K562 (cell line): Measurements from ENCODE around the gene KIF6. TPM values are rescaled to one million over a fixed set of nuclear protein-coding genes. Genes with fewer than 3 reads are reported as not detected.

ENCODE experiments used
- RBM14 ChIP-seq: fragments of 200-400 bp; formaldehyde crosslinking; IDR thresholded peaks from 2 replicates; pipeline ENCODE4 v1.6.1; 2018; ENCODE audit warnings: low read depth, mild to moderate bottlenecking, low read length, moderate library complexity, borderline replicate concordance; ENCODE audit not compliant: insufficient read depth
- polyA plus RNA-seq, 8 experiments: library from polyadenylated mRNA; depleted of rRNA in 4 of 8; stranded (reverse) in 5 of 8; unstranded in 3 of 8; fragments of >200 nt; fragmentation: Nextera tagmentation in 2 of 8; fragmentation: Illumina TruSeq in 1 of 8; extraction: Ambion mirVana in 2 of 8; extraction: Trizol in 1 of 8; gene quantifications; 2 replicates each; pipeline versions ENCODE4 v1.2.1 to v1.2.3, GENCODE V29; 2011 to 2014; ENCODE audit warnings: inconsistent platforms in 1 of 8, missing spikeins in 1 of 8
- total RNA-seq, 7 experiments: library from RNA; depleted of rRNA in 6 of 7; stranded (reverse); fragments of >200 nt in 6 of 7; fragmentation: Illumina TruSeq in 2 of 7; extraction: Trizol in 2 of 7; gene quantifications; 2 replicates each; pipeline versions ENCODE4 v1.2.1 to v1.2.3, GENCODE V29; 2011 to 2021; ENCODE audit warnings: low replicate concordance in 1 of 7
- TF ChIP-seq, protein P1 (sequence below), 2 experiments: fragments of 450-650 bp; IDR thresholded peaks; 2 replicates each; pipeline ENCODE4 v1.6.1; 2018; ENCODE audit warnings: mild to moderate bottlenecking in 2 of 2, low read depth in 1 of 2; ENCODE audit not compliant: partially characterized antibody in 2 of 2
- TF ChIP-seq, protein P2 (sequence below): fragments of 450-650 bp; IDR thresholded peaks from 2 replicates; pipeline ENCODE4 v1.6.1; 2017; ENCODE audit warnings: mild to moderate bottlenecking, moderate library complexity

KIF6 gene
- total and polyA plus RNA-seq, 9 of the 15 experiments (the other 6 are each of a cell fraction or from before 2014, with no cell fraction given) = not detected

DNA sequence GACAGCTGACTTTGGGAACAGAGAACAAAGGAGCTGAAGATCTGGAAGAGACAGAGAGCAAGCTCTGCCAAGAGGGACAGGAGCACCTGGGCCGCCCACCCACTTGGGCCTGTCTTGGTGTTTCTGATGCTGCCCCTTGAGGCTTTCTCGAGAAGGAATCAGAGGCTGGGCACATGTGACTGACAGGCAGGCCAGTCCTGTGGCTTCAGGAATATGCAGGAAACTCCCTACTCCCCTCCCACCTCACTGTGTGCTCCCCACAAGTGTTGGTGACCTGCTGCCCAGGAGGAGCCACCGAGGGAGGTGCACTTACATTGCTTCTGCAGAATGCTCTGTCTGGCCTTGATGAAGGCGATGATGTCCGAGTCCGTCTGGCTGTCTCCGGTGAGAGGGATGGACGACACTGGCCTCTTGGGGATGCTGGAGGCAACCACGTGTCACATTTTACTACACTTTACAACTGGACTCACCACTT lies 381.8 kb downstream of the KIF6 start (continued):
- TF ChIP-seq, protein P1, sequence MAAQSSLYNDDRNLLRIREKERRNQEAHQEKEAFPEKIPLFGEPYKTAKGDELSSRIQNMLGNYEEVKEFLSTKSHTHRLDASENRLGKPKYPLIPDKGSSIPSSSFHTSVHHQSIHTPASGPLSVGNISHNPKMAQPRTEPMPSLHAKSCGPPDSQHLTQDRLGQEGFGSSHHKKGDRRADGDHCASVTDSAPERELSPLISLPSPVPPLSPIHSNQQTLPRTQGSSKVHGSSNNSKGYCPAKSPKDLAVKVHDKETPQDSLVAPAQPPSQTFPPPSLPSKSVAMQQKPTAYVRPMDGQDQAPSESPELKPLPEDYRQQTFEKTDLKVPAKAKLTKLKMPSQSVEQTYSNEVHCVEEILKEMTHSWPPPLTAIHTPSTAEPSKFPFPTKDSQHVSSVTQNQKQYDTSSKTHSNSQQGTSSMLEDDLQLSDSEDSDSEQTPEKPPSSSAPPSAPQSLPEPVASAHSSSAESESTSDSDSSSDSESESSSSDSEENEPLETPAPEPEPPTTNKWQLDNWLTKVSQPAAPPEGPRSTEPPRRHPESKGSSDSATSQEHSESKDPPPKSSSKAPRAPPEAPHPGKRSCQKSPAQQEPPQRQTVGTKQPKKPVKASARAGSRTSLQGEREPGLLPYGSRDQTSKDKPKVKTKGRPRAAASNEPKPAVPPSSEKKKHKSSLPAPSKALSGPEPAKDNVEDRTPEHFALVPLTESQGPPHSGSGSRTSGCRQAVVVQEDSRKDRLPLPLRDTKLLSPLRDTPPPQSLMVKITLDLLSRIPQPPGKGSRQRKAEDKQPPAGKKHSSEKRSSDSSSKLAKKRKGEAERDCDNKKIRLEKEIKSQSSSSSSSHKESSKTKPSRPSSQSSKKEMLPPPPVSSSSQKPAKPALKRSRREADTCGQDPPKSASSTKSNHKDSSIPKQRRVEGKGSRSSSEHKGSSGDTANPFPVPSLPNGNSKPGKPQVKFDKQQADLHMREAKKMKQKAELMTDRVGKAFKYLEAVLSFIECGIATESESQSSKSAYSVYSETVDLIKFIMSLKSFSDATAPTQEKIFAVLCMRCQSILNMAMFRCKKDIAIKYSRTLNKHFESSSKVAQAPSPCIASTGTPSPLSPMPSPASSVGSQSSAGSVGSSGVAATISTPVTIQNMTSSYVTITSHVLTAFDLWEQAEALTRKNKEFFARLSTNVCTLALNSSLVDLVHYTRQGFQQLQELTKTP (IDR thresholded peaks at IDR 0.05; ENCODE audit: low read depth in 1 of 2, partially characterized antibody in 2 of 2) = no peak
- TF ChIP-seq RBM14 = no peak
- TF ChIP-seq, protein P2, sequence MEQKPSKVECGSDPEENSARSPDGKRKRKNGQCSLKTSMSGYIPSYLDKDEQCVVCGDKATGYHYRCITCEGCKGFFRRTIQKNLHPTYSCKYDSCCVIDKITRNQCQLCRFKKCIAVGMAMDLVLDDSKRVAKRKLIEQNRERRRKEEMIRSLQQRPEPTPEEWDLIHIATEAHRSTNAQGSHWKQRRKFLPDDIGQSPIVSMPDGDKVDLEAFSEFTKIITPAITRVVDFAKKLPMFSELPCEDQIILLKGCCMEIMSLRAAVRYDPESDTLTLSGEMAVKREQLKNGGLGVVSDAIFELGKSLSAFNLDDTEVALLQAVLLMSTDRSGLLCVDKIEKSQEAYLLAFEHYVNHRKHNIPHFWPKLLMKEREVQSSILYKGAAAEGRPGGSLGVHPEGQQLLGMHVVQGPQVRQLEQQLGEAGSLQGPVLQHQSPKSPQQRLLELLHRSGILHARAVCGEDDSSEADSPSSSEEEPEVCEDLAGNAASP = no peak
- TF ChIP-seq, all 486 proteins: peak for 1
